ENCODE results near the gene GAA. TPM values are rescaled to one million over a fixed set of nuclear protein-coding genes. Genes with fewer than 3 reads are reported as not detected.
A peak's percentile ranks its signal among the peaks of the same experiment; 100 is the strongest.

GAA gene
- total and polyA plus RNA-seq, 2 of the 13 experiments (the other 11 are each of a cell fraction or from before 2014, with no cell fraction given): 21.6 to 36.4 TPM

- no peak; the same call in 1 of the 2 replicates for TF ChIP-seq NR2C2 (CRISPR knock-in tag; IDR thresholded peaks at IDR 0.05; ENCODE audit: borderline replicate concordance)
- TF ChIP-seq XBP1 (CRISPR knock-in tag; IDR thresholded peaks at IDR 0.05): no peak
- TF ChIP-seq PAF1 (CRISPR knock-in tag; IDR thresholded peaks at IDR 0.05): no peak
- no peak for TF ChIP-seq SUZ12 (IDR thresholded peaks at IDR 0.05; ENCODE audit: low read depth, low read length)
- no peak for TF ChIP-seq ZC3H4 (CRISPR knock-in tag; IDR thresholded peaks at IDR 0.05; ENCODE audit: borderline replicate concordance)
- 0 out of 2 replicates have a peak, but pooled peaks have one; percentile 51 for TF ChIP-seq PRMT3 (CRISPR knock-in tag; IDR thresholded peaks at IDR 0.05; ENCODE audit: borderline replicate concordance, low read depth)
- 0 out of 2 replicates have a peak, but pooled peaks have one; percentile 26 for TF ChIP-seq ZNF574 (CRISPR knock-in tag; IDR thresholded peaks at IDR 0.05)
- no peak for TF ChIP-seq CREBL2 (CRISPR knock-in tag; IDR thresholded peaks at IDR 0.05; ENCODE audit: borderline replicate concordance)
- TF ChIP-seq FOXP1 (IDR thresholded peaks at IDR 0.05): no peak
- no peak for TF ChIP-seq FOXP1 (CRISPR knock-in tag; IDR thresholded peaks at IDR 0.05)
- peak; percentile 61; the same call in 1 of the 2 replicates for TF ChIP-seq MIER3 (CRISPR knock-in tag; IDR thresholded peaks at IDR 0.05; ENCODE audit: borderline replicate concordance)
- TF ChIP-seq SYNCRIP (IDR thresholded peaks at IDR 0.05; ENCODE audit: insufficient read depth, low read depth, low read length): no peak
- TF ChIP-seq PAX8 (CRISPR knock-in tag; IDR thresholded peaks at IDR 0.05; ENCODE audit: borderline replicate concordance): no peak
- no peak for TF ChIP-seq SAFB2 (CRISPR knock-in tag; IDR thresholded peaks at IDR 0.05; ENCODE audit: borderline replicate concordance, low read depth)
- no peak for TF ChIP-seq ZSCAN20 (CRISPR knock-in tag; IDR thresholded peaks at IDR 0.05; ENCODE audit: borderline replicate concordance)
- TF ChIP-seq FOXK1 (CRISPR knock-in tag; IDR thresholded peaks at IDR 0.05; ENCODE audit: borderline replicate concordance, low read depth): peak; percentile 27; the same call in 1 of the 2 replicates
- TF ChIP-seq MTF2 (CRISPR knock-in tag; IDR thresholded peaks at IDR 0.05; ENCODE audit: borderline replicate concordance): no peak
- TF ChIP-seq, protein P1, sequence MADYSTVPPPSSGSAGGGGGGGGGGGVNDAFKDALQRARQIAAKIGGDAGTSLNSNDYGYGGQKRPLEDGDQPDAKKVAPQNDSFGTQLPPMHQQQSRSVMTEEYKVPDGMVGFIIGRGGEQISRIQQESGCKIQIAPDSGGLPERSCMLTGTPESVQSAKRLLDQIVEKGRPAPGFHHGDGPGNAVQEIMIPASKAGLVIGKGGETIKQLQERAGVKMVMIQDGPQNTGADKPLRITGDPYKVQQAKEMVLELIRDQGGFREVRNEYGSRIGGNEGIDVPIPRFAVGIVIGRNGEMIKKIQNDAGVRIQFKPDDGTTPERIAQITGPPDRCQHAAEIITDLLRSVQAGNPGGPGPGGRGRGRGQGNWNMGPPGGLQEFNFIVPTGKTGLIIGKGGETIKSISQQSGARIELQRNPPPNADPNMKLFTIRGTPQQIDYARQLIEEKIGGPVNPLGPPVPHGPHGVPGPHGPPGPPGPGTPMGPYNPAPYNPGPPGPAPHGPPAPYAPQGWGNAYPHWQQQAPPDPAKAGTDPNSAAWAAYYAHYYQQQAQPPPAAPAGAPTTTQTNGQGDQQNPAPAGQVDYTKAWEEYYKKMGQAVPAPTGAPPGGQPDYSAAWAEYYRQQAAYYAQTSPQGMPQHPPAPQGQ (CRISPR knock-in tag; IDR thresholded peaks at IDR 0.05; ENCODE audit: borderline replicate concordance): no peak
- no peak for TF ChIP-seq HNRNPL (IDR thresholded peaks at IDR 0.05; ENCODE audit: low read depth, low read length)
- no peak for TF ChIP-seq STAT5B (CRISPR knock-in tag; IDR thresholded peaks at IDR 0.05)
- no peak for TF ChIP-seq DNMT1 (CRISPR knock-in tag; IDR thresholded peaks at IDR 0.05)
- TF ChIP-seq, protein P2, sequence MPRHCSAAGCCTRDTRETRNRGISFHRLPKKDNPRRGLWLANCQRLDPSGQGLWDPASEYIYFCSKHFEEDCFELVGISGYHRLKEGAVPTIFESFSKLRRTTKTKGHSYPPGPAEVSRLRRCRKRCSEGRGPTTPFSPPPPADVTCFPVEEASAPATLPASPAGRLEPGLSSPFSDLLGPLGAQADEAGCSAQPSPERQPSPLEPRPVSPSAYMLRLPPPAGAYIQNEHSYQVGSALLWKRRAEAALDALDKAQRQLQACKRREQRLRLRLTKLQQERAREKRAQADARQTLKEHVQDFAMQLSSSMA (CRISPR knock-in tag; IDR thresholded peaks at IDR 0.05): no peak
- peak; percentile 78; the same call in 1 of the 2 replicates for TF ChIP-seq ZNF746 (CRISPR knock-in tag; IDR thresholded peaks at IDR 0.05)
Measured at GRCh38 chr17:80068301-80069222, 32.8 kb upstream of the GAA start (continued).

Data from HepG2 (cell line).